CD14-positive monocyte (primary cell): Measurements from ENCODE around the gene SPARC. TPM values are rescaled to one million over a fixed set of nuclear protein-coding genes. Genes with fewer than 3 reads are reported as not detected.

ENCODE experiments used
- DNase-seq, 3 donors: peaks; one replicate each; pipeline ENCODE4 v3.0.0-alpha.2; 2011 to 2022
- H2AFZ ChIP-seq: 2 replicates; pipeline ENCODE4 v1.6.0; 2012; ENCODE audit warnings: mild to moderate bottlenecking, low read depth, low read length, inconsistent platforms; ENCODE audit not compliant: insufficient read depth, poor library complexity, severe bottlenecking
- H3K27ac ChIP-seq, 2 donors: 1 replicate in 1 of 2; 2 replicates in 1 of 2; pipeline ENCODE4 v1.5.1; 2012 to 2013; ENCODE audit warnings: low read length in 2 of 2, control low read depth in 1 of 2, inconsistent platforms in 1 of 2, low read depth in 1 of 2, mild to moderate bottlenecking in 1 of 2
- H3K27me3 ChIP-seq, 2 donors: one replicate each; pipeline versions ENCODE4 v1.6.0 to v1.6.1; 2011 to 2013; ENCODE audit warnings: low read length in 2 of 2; ENCODE audit not compliant: control insufficient read depth in 2 of 2, insufficient read depth in 2 of 2
- H3K36me3 ChIP-seq, 2 donors: replicated peaks in 1 of 2; 1 replicate in 1 of 2; 2 replicates in 1 of 2; pipeline versions ENCODE4 v1.5.1 to v1.6.1; 2012 to 2013; ENCODE audit warnings: low read length in 2 of 2, control low read depth in 1 of 2, inconsistent platforms in 1 of 2, mild to moderate bottlenecking in 1 of 2; ENCODE audit not compliant: insufficient read depth in 2 of 2, control insufficient read depth in 1 of 2
- H3K4me1 ChIP-seq, 2 donors: 1 replicate in 1 of 2; 2 replicates in 1 of 2; pipeline versions ENCODE4 v1.5.1 to v1.6.1; 2012 to 2013; ENCODE audit warnings: low read length in 2 of 2, control low read depth in 1 of 2, inconsistent platforms in 1 of 2, mild to moderate bottlenecking in 1 of 2, moderate library complexity in 1 of 2; ENCODE audit not compliant: insufficient read depth in 2 of 2, control insufficient read depth in 1 of 2
- H3K4me2 ChIP-seq: replicated peaks from 2 replicates; pipeline ENCODE3; 2012; ENCODE audit warnings: low read length, moderate library complexity, mild to moderate bottlenecking; ENCODE audit not compliant: poor library complexity, severe bottlenecking; ENCODE audit errors: extremely low read depth
- H3K4me3 ChIP-seq, 3 experiments: fragments of 200-600 bp in 1 of 3; sonication (generic) in 1 of 3; replicated peaks in 1 of 3; 1 replicate in 2 of 3; 2 replicates in 1 of 3; pipeline ENCODE4 v1.5.1; 2011 to 2013; ENCODE audit warnings: low read length in 3 of 3, mild to moderate bottlenecking in 3 of 3, control low read depth in 2 of 3, low read depth in 2 of 3, inconsistent platforms in 1 of 3, moderate library complexity in 1 of 3
- H3K79me2 ChIP-seq: 2 replicates; pipeline ENCODE4 v1.6.0; 2012; ENCODE audit warnings: mild to moderate bottlenecking, control low read depth, inconsistent platforms, low read length, moderate library complexity; ENCODE audit not compliant: insufficient read depth
- H3K9ac ChIP-seq: 2 replicates; pipeline ENCODE4 v1.6.0; 2017; ENCODE audit warnings: low read length, mild to moderate bottlenecking; ENCODE audit not compliant: insufficient read depth, poor library complexity, severe bottlenecking
- H3K9me3 ChIP-seq, 2 donors: replicated peaks in 1 of 2; 1 replicate in 1 of 2; 2 replicates in 1 of 2; pipeline versions ENCODE4 v1.5.1 to v1.6.1; 2012 to 2013; ENCODE audit warnings: low read length in 2 of 2, control low read depth in 1 of 2; ENCODE audit not compliant: control insufficient read depth in 1 of 2, insufficient read depth in 1 of 2
- H4K20me1 ChIP-seq: 2 replicates; pipeline ENCODE4 v1.6.0; 2012; ENCODE audit warnings: mild to moderate bottlenecking, low read length, control low read depth, moderate library complexity; ENCODE audit not compliant: insufficient read depth
- H3K27ac Mint-ChIP-seq, 7 donors: one replicate each; pipeline ENCODE4 v1.8.0; 2020; ENCODE audit warnings: mild to moderate bottlenecking in 7 of 7, mixed read lengths in 7 of 7, moderate library complexity in 6 of 7, inconsistent platforms in 2 of 7
- H3K27me3 Mint-ChIP-seq, 3 donors: one replicate each; pipeline ENCODE4 v1.8.0; 2021 to 2022; ENCODE audit warnings: low read depth in 3 of 3, mild to moderate bottlenecking in 3 of 3, mixed read lengths in 3 of 3, moderate library complexity in 3 of 3, inconsistent platforms in 1 of 3
- H3K36me3 Mint-ChIP-seq, 2 donors: one replicate each; pipeline ENCODE4 v1.8.0; 2020; ENCODE audit warnings: mixed read lengths in 2 of 2, inconsistent platforms in 1 of 2, mild to moderate bottlenecking in 1 of 2
- H3K4me1 Mint-ChIP-seq: one replicate; pipeline ENCODE4 v1.8.0; 2020; ENCODE audit warnings: mild to moderate bottlenecking, mixed read lengths
- H3K4me3 Mint-ChIP-seq, 2 donors: one replicate each; pipeline ENCODE4 v1.8.0; 2020; ENCODE audit warnings: mild to moderate bottlenecking in 2 of 2, mixed read lengths in 2 of 2, moderate library complexity in 1 of 2
- H3K9me3 Mint-ChIP-seq, 7 donors: one replicate each; pipeline ENCODE4 v1.8.0; 2020 to 2022; ENCODE audit warnings: mixed read lengths in 7 of 7, mild to moderate bottlenecking in 6 of 7, moderate library complexity in 6 of 7, inconsistent platforms in 2 of 7
- WGBS: methylation state at CpG from one replicate; pipeline ENCODE4 v1.1.5; 2013; ENCODE audit warnings: missing lambda C conversion rate; ENCODE audit not compliant: insufficient coverage; 5-methylcytosine and 5-hydroxymethylcytosine counted together
- intact Hi-C, 2 donors: fragments of 100-400 bp; cut with micrococcal nuclease; formaldehyde crosslinking; loops; one replicate each; pipeline versions ENCODE4 v1.15.0 to v1.15.1; 2023
- polyA plus RNA-seq, 3 donors: library from polyadenylated mRNA; depleted of rRNA in 1 of 3; unstranded in 2 of 3; stranded (reverse) in 1 of 3; fragments of 300-500 nt in 2 of 3; fragments of >200 nt in 1 of 3; fragmentation: Illumina TruSeq in 2 of 3; gene quantifications; 1 replicate in 2 of 3; 2 replicates in 1 of 3; pipeline ENCODE4 v1.2.3, GENCODE V29; 2012 to 2021
- TF ChIP-seq, protein P1 (sequence below): fragments of 200-600 bp; IDR thresholded peaks from one replicate; pipeline ENCODE4 v1.8.0; 2022; ENCODE audit warnings: antibody characterized with exemption, mild to moderate bottlenecking

The SPARC gene
- polyA plus RNA-seq, 3 donors: 3.0 to 19.7 (median 10.7) TPM

GRCh38 chr5:151721812-151722391 is 35.2 kb upstream of the SPARC start:
- Mint-ChIP-seq H3K4me3 (no peak overlapping the region), H3K27ac (peak overlapping the region in 1 of 7 donors; percentile 50), H3K27me3 (peaks cover 0 to 2% (median 1%) of the 10 kb centered on the region in 3 donors), H3K4me1 (peaks cover 43% of the 10 kb centered on the region), H3K9me3 (peaks cover 0 to 2% (median 0%) of the 10 kb centered on the region in 7 donors), H3K36me3 (peaks cover 2 to 4% of the 10 kb centered on the region in 2 donors)
- Histone ChIP-seq H3K79me2 (no peaks in the 10 kb centered on the region), H4K20me1 (no peaks in the 10 kb centered on the region), H3K36me3 (no peaks in the 10 kb centered on the region), H3K9ac (no peak overlapping the region), H3K4me2 (no peak overlapping the region), H3K27ac (peak overlapping the region in 1 of 2 donors; percentile 9), H3K27me3 (no peaks in the 10 kb centered on the region), H2AFZ (no peak overlapping the region), H3K4me1 (peaks cover 35 to 40% of the 10 kb centered on the region in 2 donors), H3K9me3 (no peaks in the 10 kb centered on the region), H3K4me3 (no peak overlapping the region)
- intact Hi-C loops: no loop called here
- TF ChIP-seq, protein P1, sequence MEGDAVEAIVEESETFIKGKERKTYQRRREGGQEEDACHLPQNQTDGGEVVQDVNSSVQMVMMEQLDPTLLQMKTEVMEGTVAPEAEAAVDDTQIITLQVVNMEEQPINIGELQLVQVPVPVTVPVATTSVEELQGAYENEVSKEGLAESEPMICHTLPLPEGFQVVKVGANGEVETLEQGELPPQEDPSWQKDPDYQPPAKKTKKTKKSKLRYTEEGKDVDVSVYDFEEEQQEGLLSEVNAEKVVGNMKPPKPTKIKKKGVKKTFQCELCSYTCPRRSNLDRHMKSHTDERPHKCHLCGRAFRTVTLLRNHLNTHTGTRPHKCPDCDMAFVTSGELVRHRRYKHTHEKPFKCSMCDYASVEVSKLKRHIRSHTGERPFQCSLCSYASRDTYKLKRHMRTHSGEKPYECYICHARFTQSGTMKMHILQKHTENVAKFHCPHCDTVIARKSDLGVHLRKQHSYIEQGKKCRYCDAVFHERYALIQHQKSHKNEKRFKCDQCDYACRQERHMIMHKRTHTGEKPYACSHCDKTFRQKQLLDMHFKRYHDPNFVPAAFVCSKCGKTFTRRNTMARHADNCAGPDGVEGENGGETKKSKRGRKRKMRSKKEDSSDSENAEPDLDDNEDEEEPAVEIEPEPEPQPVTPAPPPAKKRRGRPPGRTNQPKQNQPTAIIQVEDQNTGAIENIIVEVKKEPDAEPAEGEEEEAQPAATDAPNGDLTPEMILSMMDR: no peak
- DNase-seq: no peak

DNA sequence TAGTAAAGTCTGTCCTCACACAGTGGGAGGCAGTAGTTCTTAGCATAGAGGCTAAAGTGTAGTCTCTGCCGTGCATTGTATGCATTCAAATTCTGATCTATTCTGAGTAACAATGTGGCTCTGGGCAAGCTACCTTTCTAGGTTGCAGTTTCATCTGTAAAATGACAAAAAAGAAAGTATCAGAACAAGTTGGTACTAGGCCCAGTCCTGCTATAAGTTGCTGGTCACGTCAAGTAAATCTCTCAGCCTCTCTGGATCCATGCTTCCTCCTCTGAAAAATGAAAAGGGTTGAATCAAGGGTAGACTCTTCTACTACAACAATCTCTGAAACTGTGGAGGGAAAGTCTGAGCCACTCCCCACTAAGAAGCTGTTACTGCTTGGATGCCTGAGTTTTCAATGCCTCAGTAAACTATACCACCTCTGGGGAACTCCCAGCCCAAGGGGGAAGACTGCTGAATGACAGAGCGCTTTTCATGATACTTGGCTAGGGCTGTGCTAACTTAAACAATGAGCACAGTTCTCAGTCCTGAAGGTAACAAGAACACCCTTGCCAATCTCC is 34.5 kb upstream of the SPARC start:
- Histone ChIP-seq H3K36me3 (no peaks in the 10 kb centered on the region), H3K9ac (no peak overlapping the region), H3K27me3 (no peaks in the 10 kb centered on the region), H4K20me1 (no peaks in the 10 kb centered on the region), H3K9me3 (no peaks in the 10 kb centered on the region), H3K4me3 (no peak overlapping the region), H3K79me2 (no peaks in the 10 kb centered on the region), H2AFZ (no peak overlapping the region), H3K4me1 (peaks cover 35 to 40% of the 10 kb centered on the region in 2 donors), H3K4me2 (no peak overlapping the region), H3K27ac (peak overlapping the region in 1 of 2 donors; percentile 9)
- Mint-ChIP-seq H3K4me1 (peaks cover 43% of the 10 kb centered on the region), H3K27me3 (peaks cover 0 to 2% (median 1%) of the 10 kb centered on the region in 3 donors), H3K27ac (peak overlapping the region in 4 of 7 donors; percentile 23 to 77 (median 57)), H3K9me3 (peaks cover 0 to 2% (median 0%) of the 10 kb centered on the region in 7 donors), H3K36me3 (peaks cover 0 to under 1% of the 10 kb centered on the region in 2 donors), H3K4me3 (no peak overlapping the region)
- TF ChIP-seq, protein P1: no peak
- DNase-seq: peak in 2 of 3 donors; percentile 18 to 53
- intact Hi-C loops: no loop called here
- 100% methylated on average over 1 of the region's 3 CpGs for whole genome bisulfite sequencing
